ENCODE results near the gene CNBD2. TPM values are rescaled to one million over a fixed set of nuclear protein-coding genes. Genes with fewer than 3 reads are reported as not detected.
"Not testable (repeated sequence)": the region's sequence is repeated elsewhere in the genome, so short reads cannot be mapped to it uniquely, and the experiment has no call there.

The CNBD2 gene
- total RNA-seq, 2 donors from 2014 or later, result 8.0 to 23.4 TPM

DNA sequence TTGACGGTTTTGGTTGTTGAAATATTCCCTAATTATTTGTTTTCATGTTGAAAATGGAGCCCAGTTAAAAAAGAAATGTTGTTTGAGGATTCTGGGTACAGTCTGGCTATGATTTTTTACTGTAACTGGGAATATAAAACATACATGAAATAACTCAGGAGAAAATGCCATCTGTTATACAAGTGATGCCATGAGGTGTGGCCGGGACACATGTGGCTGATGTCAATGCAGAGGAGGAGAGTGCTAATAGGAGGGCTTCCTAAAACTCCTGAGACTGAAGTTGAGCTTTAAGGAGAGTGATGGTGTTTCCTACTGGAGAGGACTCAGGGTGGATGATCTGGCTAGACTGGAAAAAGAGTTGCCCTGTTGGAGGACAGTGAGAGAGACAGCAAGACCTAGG is 26.8 kb upstream of the CNBD2 start:
- no peaks in the 10 kb centered on the region for H3K4me1 ChIP-seq
- no peak for DNase-seq
- H3K27me3 ChIP-seq, result no peaks in the 10 kb centered on the region
- no peak for TF ChIP-seq CTCF (IDR thresholded peaks at IDR 0.05)
- H3K9me3 ChIP-seq, result no peaks in the 10 kb centered on the region
- WGBS, 2 donors, result 90 to 92% methylated on average over 2 of the region's 2 CpGs
- peaks cover 0 to 2% of the 10 kb centered on the region in 2 donors for H3K36me3 ChIP-seq (replicated peaks in 1 of 2; ENCODE audit: insufficient read depth in 1 of 2, low read depth in 2 of 2)
- H3K27ac ChIP-seq, result no peak overlapping the region
- no peak for ATAC-seq
- intact Hi-C loops (cut with DNase I), result no loop called here
- no peak overlapping the region for H3K4me3 ChIP-seq

GRCh38 chr20:35942243-35942642 is 26.1 kb upstream of the CNBD2 start:
- H3K4me1 ChIP-seq, result no peaks in the 10 kb centered on the region
- H3K36me3 ChIP-seq (replicated peaks in 1 of 2; ENCODE audit: insufficient read depth in 1 of 2, low read depth in 2 of 2), result peaks cover 0 to 2% of the 10 kb centered on the region in 2 donors
- no peak overlapping the region for H3K27ac ChIP-seq
- H3K4me3 ChIP-seq, result no peak overlapping the region
- H3K9me3 ChIP-seq, result no peaks in the 10 kb centered on the region
- 76 to 89% methylated on average over 2 of the region's 2 CpGs for WGBS, 2 donors
- no peaks in the 10 kb centered on the region for H3K27me3 ChIP-seq
- TF ChIP-seq POLR2A (IDR thresholded peaks at IDR 0.05) (no peak), CTCF (IDR thresholded peaks at IDR 0.05) (no peak)
- intact Hi-C loops (cut with DNase I), result no loop called here
- DNase-seq (no peak), ATAC-seq (no peak)

DNA sequence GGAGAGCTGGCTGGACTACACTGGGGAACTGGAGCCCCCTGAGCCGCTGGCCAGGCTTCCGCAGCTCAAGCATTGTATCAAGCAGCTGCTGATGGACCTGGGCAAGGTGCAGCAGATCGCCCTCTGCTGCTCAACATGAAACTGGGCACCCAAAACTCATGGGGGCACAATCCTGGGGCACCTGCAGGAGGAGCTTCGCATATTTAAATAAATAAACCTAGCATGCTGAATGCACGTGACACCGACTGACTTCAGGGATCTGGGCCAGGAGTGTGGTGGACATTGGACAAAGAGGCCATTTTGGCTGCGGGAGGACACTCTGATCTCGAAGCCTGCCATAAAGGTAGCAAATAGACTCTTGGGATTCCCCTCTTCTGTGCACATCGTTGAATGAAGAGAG is 20.9 kb upstream of the CNBD2 start:
- Histone ChIP-seq H3K27me3 (no peaks in the 10 kb centered on the region), H3K9me3 (no peaks in the 10 kb centered on the region), H3K4me1 (peaks cover 9% of the 10 kb centered on the region), H3K27ac (peak overlapping the region in 1 of 4 donors; percentile 15), H3K36me3 (replicated peaks in 1 of 2; ENCODE audit: insufficient read depth in 1 of 2, low read depth in 2 of 2) (no peaks in the 10 kb centered on the region), H3K4me3 (no peak overlapping the region)
- no peak for TF ChIP-seq POLR2A (IDR thresholded peaks at IDR 0.05)
- TF ChIP-seq CTCF (IDR thresholded peaks at IDR 0.05), result peak in 3 of 7 experiments; percentile 12 to 17 (median 12)
- 60 to 66% methylated on average over 9 of the region's 9 CpGs for WGBS, 2 donors
- ATAC-seq (peak; percentile 24), DNase-seq (peak in 2 of 4 donors; percentile 16 to 23)
- intact Hi-C loops (cut with DNase I), result no loop called here

DNA sequence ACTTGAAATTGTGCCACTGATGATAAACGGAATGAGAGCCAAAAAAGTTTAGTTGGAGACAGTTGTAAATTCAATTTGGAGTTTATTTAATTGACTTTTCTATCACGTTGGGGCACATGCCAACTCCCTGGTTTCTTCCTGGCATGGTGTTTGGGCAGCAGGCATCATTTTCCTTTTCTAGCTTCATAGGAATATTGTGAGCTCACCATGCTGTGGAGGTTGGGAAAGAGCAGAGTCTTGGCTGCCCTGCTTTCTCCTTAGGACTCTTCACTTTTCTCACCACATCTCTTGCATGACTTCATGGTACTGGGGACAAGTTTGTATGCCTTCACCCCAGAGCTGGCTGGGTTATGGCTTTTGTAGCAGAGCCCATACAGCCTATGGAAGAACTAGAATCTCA is 20.5 kb upstream of the CNBD2 start:
- H3K4me3 ChIP-seq, result no peak overlapping the region
- ATAC-seq, result no peak
- H3K36me3 ChIP-seq (replicated peaks in 1 of 2; ENCODE audit: insufficient read depth in 1 of 2, low read depth in 2 of 2), result no peaks in the 10 kb centered on the region
- no peaks in the 10 kb centered on the region for H3K9me3 ChIP-seq
- intact Hi-C loops (cut with DNase I), result no loop called here
- no peak for DNase-seq
- TF ChIP-seq CTCF (IDR thresholded peaks at IDR 0.05) (peak in 1 of 7 experiments; percentile 6), POLR2A (IDR thresholded peaks at IDR 0.05) (no peak)
- peak overlapping the region in 1 of 4 donors; percentile 15 for H3K27ac ChIP-seq
- 56 to 69% methylated on average over 2 of the region's 2 CpGs for WGBS, 2 donors
- peaks cover 14% of the 10 kb centered on the region for H3K4me1 ChIP-seq
- no peaks in the 10 kb centered on the region for H3K27me3 ChIP-seq

DNA sequence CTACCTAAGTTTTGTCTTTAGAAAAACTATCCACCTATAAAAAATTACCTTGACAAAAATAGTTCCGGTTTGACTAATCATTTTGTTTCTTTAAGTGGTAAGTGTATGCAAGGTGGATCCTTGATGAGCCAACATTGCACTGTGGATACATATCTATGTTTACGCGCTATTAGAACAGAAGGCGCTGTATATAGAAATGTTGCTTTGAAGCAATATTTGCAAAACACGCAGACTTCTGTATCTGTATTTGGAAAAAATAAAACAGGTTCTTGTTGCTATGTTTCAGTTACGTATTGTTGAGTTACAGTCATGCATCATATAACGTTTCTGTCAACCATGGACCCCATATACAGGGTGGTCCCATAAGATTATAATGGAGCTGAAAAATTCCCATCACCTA is 18.3 kb upstream of the CNBD2 start:
- Histone ChIP-seq H3K4me3 (no peak overlapping the region), H3K27me3 (no peaks in the 10 kb centered on the region), H3K36me3 (replicated peaks in 1 of 2; ENCODE audit: insufficient read depth in 1 of 2, low read depth in 2 of 2) (no peaks in the 10 kb centered on the region), H3K27ac (no peak overlapping the region), H3K4me1 (peaks cover 22% of the 10 kb centered on the region), H3K9me3 (no peaks in the 10 kb centered on the region)
- 90 to 94% methylated on average over 7 of the region's 7 CpGs for WGBS, 2 donors
- ATAC-seq (no peak), DNase-seq (no peak)
- no peak for TF ChIP-seq CTCF (IDR thresholded peaks at IDR 0.05)
- no peak for TF ChIP-seq POLR2A (IDR thresholded peaks at IDR 0.05)
- intact Hi-C loops (cut with DNase I), result no loop called here

DNA sequence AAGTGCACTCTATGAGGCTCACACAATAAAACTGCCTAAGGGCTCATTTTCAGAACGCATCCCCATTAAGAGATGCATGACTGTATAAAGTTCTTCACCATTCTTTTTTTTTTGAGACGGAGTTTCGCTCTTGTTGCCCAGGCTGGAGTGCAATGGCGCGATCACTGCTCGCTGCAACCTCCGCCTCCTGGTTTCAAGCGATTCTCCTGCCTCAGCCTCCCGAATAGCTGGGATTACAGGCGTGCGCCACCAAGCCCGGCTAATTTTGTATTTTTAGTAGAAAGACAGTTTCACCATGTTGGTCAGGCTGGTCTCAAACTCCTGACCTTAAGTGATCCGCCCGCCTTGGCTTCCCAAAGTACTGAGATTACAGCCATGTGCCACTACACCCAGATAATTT is 16.3 kb upstream of the CNBD2 start:
- Histone ChIP-seq H3K4me1 (peaks cover 29% of the 10 kb centered on the region), H3K27ac (peak overlapping the region in 3 of 4 donors; percentile 98 to 99 (median 99))
- H3K27me3 ChIP-seq; DNase-seq; H3K36me3 ChIP-seq (replicated peaks in 1 of 2; ENCODE audit: insufficient read depth in 1 of 2, low read depth in 2 of 2); H3K4me3 ChIP-seq; intact Hi-C loops (cut with DNase I); H3K9me3 ChIP-seq; ATAC-seq: not testable (repeated sequence)
- 93 to 95% methylated on average over 14 of the region's 14 CpGs for WGBS, 2 donors
